Neural crest cell (in vitro differentiated cells): ENCODE results near the gene CCDC182. TPM values are rescaled to one million over a fixed set of nuclear protein-coding genes. Genes with fewer than 3 reads are reported as not detected.
A peak's percentile ranks its signal among the peaks of the same experiment; 100 is the strongest.

Source experiments
- DNase-seq: peaks from one replicate; pipeline ENCODE4 v3.0.0; 2021; ENCODE audit warnings: low read depth, mixed read lengths, low spot score
- H3K27ac Mint-ChIP-seq: one replicate; pipeline ENCODE4 v1.8.0; 2021; ENCODE audit warnings: mild to moderate bottlenecking, mixed read lengths; ENCODE audit not compliant: unreplicated experiment
- H3K27me3 Mint-ChIP-seq: 2 replicates; pipeline ENCODE4 v1.8.0; 2021; ENCODE audit warnings: low read depth, mild to moderate bottlenecking, mixed read lengths
- H3K36me3 Mint-ChIP-seq: 2 replicates; pipeline ENCODE4 v1.8.0; 2021; ENCODE audit warnings: low read depth, mild to moderate bottlenecking, mixed read lengths
- H3K4me1 Mint-ChIP-seq: 2 replicates; pipeline ENCODE4 v1.8.0; 2021; ENCODE audit warnings: mixed read lengths
- H3K4me3 Mint-ChIP-seq: one replicate; pipeline ENCODE4 v1.8.0; 2021; ENCODE audit warnings: mild to moderate bottlenecking, mixed read lengths
- H3K9me3 Mint-ChIP-seq: 2 replicates; pipeline ENCODE4 v1.8.0; 2021; ENCODE audit warnings: mixed read lengths
- total RNA-seq: library from RNA; stranded (reverse); gene quantifications from 2 replicates; pipeline ENCODE4 v1.2.1, GENCODE V29; 2021
- TF ChIP-seq, protein P1 (sequence below): fragments of 200-600 bp; sonication (generic); conservative IDR thresholded peaks from 2 replicates; pipeline ENCODE4 v1.5.0; 2021; ENCODE audit warnings: antibody characterized with exemption, mild to moderate bottlenecking

The CCDC182 gene
- total RNA-seq, 1 donor from 2014 or later, result not detected

DNA sequence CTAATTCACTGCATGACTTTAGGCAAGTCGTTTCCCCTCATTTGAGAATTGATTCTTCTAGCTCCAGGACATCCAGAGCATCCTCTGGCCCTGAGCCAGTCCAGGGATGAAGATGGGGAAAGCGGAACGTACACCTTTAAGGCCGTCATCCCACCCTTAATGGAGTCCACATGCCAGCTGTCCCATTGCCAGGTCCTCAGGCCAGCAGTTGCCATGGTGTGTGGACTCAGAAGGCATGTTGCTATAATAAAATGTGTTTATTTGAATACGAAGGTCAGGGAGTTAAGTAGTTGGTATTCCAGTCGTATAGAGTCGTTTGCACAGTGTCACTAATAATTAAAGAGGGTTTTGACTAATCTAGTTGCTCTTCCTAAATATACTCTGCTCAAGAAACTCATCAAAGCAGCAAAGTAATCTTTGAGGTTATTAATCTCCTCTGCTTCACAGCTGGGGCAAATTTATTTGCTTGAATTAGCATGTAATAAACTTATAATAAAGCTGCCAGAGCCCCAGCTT, 30.4 kb downstream of the CCDC182 start:
- Mint-ChIP-seq H3K27ac (no peak overlapping the region), H3K4me1 (no peaks in the 10 kb centered on the region), H3K27me3 (no peaks in the 10 kb centered on the region), H3K9me3 (no peaks in the 10 kb centered on the region), H3K36me3 (peaks cover 3% of the 10 kb centered on the region), H3K4me3 (no peak overlapping the region)
- DNase-seq, result no peak
- TF ChIP-seq, protein P1, sequence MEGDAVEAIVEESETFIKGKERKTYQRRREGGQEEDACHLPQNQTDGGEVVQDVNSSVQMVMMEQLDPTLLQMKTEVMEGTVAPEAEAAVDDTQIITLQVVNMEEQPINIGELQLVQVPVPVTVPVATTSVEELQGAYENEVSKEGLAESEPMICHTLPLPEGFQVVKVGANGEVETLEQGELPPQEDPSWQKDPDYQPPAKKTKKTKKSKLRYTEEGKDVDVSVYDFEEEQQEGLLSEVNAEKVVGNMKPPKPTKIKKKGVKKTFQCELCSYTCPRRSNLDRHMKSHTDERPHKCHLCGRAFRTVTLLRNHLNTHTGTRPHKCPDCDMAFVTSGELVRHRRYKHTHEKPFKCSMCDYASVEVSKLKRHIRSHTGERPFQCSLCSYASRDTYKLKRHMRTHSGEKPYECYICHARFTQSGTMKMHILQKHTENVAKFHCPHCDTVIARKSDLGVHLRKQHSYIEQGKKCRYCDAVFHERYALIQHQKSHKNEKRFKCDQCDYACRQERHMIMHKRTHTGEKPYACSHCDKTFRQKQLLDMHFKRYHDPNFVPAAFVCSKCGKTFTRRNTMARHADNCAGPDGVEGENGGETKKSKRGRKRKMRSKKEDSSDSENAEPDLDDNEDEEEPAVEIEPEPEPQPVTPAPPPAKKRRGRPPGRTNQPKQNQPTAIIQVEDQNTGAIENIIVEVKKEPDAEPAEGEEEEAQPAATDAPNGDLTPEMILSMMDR, result no peak

DNA sequence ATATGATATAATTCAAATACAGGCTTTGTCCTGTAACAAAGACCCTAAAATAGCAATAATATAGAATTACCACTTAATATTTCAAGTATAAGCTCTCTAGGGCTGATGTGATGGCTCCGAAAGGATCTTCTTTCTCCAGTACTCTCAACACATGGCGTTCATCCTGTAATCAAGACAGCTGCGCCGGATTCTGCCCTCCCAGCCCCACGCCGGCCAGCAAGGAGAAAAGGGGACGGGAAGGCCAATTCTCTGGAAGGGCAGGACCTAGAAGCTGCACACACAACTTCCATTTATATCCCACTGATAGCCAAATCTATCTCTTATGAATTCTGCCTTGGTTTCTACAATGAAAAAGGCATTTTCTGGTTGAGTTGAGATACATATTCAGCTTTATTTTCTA, 32.0 kb downstream of the CCDC182 start:
- no peak overlapping the region for H3K27ac Mint-ChIP-seq
- H3K4me1 Mint-ChIP-seq, result peaks cover 11% of the 10 kb centered on the region
- H3K27me3 Mint-ChIP-seq, result no peaks in the 10 kb centered on the region
- H3K4me3 Mint-ChIP-seq, result no peak overlapping the region
- TF ChIP-seq, protein P1, result no peak
- peaks cover 3% of the 10 kb centered on the region for H3K36me3 Mint-ChIP-seq
- DNase-seq, result no peak
- H3K9me3 Mint-ChIP-seq, result no peaks in the 10 kb centered on the region

DNA sequence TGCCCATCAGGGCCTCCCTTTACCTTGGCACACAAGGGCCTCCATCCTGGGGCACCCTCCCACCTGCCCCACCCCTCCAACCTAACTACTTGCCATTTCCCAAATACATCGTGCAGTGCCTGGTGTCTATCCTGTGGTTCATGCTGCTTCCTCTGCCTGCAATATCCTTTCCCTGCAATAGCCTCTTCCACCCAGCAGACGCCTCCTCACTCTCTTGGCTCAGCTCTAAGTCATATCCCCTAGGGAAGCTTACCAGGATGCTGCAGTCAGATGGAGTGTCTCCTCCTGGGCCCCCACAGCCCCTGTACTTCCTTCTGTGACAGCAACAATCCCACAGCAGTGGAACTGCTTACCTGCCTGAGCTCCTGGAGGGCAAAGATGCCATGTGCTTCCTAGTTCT, 36.7 kb downstream of the CCDC182 start:
- H3K27ac Mint-ChIP-seq, result peak overlapping the region; percentile 10
- no peaks in the 10 kb centered on the region for H3K27me3 Mint-ChIP-seq
- no peaks in the 10 kb centered on the region for H3K9me3 Mint-ChIP-seq
- H3K36me3 Mint-ChIP-seq, result peaks cover 5% of the 10 kb centered on the region
- peak overlapping the region; percentile 20 for H3K4me3 Mint-ChIP-seq
- peaks cover 37% of the 10 kb centered on the region for H3K4me1 Mint-ChIP-seq
- TF ChIP-seq, protein P1, result no peak
- no peak for DNase-seq

- H3K9me3 Mint-ChIP-seq, result no peaks in the 10 kb centered on the region
- H3K27ac Mint-ChIP-seq, result peak overlapping the region; percentile 92
- no peak for DNase-seq
- H3K27me3 Mint-ChIP-seq, result no peaks in the 10 kb centered on the region
- H3K36me3 Mint-ChIP-seq, result peaks cover 5% of the 10 kb centered on the region
- H3K4me1 Mint-ChIP-seq, result peaks cover 37% of the 10 kb centered on the region
- TF ChIP-seq, protein P1, result no peak
- H3K4me3 Mint-ChIP-seq, result peak overlapping the region; percentile 20
Measured at GRCh38 chr17:57707892-57708291, 37.2 kb downstream of the CCDC182 start.

DNA sequence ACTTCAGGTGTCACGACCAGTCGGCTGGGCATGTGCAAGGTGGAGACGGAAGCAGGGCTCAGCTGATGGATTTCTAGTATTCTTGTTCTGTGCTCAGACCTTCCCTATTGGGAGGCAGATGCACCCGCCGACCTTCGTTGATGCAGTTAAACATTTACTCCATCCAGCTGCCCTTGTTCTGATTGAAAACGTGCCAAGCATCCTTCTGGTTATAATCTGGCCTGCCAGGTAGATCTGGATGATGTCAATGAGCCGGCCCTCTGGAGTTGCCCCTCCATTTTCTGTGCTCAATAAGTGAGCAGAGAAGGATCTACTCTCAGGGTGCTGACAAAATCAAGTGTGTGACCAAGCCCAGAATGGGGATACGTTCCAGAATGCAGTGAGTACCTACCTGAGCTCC, 38.3 kb downstream of the CCDC182 start:
- Mint-ChIP-seq H3K4me1 (peaks cover 37% of the 10 kb centered on the region), H3K36me3 (peaks cover 5% of the 10 kb centered on the region), H3K27ac (peak overlapping the region; percentile 62), H3K27me3 (no peaks in the 10 kb centered on the region), H3K9me3 (no peaks in the 10 kb centered on the region), H3K4me3 (no peak overlapping the region)
- TF ChIP-seq, protein P1, result no peak
- no peak for DNase-seq
